ENCODE results near the gene PTGIR.

Gene PTGIR

DNA sequence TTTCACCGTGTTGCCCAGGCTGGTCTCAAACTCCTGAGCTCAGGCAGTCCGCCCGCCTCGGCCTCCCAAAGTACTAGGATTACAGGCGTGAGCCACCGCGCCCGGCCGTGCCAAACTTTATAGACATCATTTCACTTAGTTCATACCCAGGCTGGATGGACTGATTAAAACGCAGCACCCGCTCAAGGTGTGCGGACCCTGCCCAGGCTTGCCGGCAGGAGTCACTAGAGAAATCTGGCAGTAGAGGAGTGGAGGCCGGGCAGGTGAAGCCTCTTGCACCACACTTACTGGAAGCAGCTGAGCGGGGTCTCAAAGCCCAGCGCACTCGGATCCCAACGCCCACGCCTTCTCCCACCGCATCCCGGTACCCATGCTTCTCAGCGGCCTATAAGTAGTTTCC, 11.4 kb downstream of the PTGIR start:
- no peak for DNase-seq

GRCh38 chr19:46611776-46612175, 13.1 kb downstream of the PTGIR start:
- no peak for DNase-seq

DNA sequence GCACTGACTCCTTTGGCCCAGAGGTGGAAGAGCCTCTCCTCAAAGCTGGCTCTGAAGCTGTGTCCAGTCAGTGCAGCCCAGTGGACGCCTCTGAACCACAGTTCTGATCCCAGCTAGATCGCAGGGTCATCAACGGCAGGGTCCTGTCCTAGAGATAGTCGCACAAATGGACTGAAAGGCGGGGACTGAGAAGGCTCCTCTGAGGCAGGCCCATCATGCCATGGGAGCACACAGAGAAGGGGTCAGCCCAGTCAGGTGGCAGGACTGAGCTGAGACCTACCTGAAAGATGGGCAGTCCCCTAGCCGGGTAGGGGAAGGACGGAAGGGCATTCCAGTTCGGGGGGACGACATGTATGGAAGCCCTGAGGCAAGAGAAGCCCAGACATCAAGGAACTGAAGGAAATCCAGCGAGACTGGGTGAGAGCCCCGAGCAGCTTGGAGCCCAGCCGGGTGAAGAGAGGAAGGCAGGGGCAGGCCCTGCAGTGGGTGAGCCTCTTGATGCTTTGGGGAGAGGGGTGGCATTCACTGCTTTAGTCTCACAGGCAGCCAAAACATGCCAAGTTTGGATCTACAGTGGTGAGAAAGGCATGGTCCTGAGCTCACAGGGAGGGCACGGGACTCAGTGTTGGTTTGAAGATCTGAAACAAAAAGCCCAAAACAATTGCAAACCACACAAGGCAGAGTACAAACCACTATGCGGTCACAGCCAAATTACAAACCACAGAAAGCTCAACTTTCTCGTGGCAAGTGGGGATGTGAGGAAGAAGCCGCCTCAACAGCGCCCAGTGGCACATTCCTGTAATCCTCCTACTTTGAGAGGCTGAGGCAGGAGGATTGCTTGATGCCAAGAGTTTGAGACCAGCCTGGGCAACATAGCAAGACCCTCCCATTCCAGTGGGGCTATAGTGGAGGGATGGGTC, 13.8 kb downstream of the PTGIR start:
- DNase-seq: no peak

DNA sequence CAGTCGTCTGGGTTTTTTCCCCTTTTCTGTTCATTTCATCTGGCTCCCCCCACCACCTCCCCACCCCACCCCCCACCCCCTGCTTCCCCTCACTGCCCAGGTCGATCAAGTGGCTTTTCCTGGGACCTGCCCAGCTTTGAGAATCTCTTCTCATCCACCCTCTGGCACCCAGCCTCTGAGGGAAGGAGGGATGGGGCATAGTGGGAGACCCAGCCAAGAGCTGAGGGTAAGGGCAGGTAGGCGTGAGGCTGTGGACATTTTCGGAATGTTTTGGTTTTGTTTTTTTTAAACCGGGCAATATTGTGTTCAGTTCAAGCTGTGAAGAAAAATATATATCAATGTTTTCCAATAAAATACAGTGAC, 14.5 kb downstream of the PTGIR start:
- no peak for DNase-seq

DNA sequence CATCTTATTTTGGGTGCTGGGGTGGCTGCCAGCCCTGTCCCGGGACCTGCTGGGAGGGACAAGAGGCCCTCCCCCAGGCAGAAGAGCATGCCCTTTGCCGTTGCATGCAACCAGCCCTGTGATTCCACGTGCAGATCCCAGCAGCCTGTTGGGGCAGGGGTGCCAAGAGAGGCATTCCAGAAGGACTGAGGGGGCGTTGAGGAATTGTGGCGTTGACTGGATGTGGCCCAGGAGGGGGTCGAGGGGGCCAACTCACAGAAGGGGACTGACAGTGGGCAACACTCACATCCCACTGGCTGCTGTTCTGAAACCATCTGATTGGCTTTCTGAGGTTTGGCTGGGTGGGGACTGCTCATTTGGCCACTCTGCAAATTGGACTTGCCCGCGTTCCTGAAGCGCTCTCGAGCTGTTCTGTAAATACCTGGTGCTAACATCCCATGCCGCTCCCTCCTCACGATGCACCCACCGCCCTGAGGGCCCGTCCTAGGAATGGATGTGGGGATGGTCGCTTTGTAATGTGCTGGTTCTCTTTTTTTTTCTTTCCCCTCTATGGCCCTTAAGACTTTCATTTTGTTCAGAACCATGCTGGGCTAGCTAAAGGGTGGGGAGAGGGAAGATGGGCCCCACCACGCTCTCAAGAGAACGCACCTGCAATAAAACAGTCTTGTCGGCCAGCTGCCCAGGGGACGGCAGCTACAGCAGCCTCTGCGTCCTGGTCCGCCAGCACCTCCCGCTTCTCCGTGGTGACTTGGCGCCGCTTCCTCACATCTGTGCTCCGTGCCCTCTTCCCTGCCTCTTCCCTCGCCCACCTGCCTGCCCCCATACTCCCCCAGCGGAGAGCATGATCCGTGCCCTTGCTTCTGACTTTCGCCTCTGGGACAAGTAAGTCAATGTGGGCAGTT, 15.1 kb downstream of the PTGIR start:
- DNase-seq: no peak

GRCh38 chr19:46608581-46609345, 16.1 kb downstream of the PTGIR start:
- no peak for DNase-seq

GRCh38 chr19:46608178-46608577, 16.7 kb downstream of the PTGIR start:
- no peak for DNase-seq

GRCh38 chr19:46607448-46607841, 17.4 kb downstream of the PTGIR start:
- DNase-seq: no peak

DNA sequence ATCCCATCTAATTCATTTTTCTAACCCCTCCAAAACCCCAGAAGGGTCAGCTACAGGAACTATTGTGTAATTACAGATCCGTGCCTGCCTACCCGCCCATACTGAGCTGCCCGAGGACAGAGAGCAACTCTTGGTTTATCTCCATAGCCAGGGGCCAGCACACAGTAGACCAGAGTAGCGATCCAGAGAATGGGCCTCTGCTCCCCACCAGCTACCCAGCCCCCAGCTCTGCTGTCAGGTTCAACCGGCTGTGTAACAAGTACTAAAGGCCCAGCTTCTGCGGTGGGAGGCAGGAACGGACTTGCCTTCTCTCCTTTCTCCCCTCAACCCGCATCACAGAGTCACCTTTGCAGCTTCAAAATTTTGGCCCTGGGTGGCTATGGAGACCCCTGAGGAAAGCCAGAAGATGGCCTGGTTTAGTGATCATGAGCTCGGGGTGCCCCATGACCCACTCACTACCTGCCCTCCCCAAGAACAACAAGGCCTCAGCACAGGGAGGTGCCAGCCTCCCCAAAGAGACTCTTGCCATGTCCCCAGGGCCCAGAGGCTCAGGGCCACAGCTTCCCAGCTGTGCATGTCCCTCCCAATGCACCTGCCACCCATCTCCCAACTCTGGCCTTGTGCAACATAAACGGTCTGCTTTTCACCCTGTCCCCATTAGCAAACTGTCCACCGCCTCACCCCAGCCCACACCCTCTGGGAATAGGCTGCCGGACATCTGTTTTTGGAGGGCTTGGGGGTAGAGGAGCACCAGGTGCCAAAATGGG, 18.0 kb downstream of the PTGIR start:
- no peak for DNase-seq

DNA sequence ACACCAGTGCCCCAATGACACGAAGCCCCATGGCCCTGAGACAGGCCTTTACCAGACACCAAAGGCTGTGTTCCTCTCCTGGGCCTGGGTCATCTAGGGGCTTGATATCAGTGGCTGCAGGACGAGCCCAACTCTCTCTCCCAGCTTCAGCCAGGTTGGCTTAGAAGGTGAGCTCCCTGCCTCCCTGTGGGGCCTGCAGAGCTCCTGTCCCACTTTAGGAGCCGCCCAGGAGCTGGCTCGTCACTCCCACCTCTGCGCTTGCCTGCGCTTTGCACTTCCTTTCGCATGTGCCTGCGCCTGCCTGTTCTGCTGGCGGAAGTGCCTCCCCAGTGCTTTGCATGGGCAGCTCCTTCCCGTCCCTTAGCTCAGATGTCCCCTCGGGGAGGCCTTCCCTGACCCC, 18.9 kb downstream of the PTGIR start:
- no peak for DNase-seq

DNA sequence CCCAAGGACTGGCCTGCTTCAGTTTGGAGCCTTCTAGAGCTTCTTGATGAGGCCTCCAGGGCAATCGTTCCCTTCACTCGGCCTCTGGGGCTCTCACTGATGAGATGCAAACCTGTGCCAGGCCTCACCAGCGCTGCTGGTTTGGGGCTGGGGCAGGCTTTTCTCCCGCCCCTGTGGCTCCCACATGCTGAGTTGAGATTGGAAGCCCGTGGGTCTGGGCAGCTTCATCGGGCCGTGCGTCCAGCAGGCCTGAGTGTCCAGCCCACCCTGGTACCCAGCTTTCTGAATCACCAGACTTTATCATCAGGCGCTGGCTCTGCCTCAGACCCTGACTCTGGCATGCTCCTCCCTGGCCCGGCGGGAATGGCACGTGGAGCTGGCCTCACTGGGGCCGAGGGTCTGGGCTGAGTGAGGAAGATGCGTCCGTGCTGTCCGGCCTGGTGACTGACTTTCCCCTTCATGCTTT, 19.5 kb downstream of the PTGIR start:
- no peak for DNase-seq

- no peak for DNase-seq
Observed at GRCh38 chr19:46604781-46605355, 20.0 kb downstream of the PTGIR start.

GRCh38 chr19:46603752-46604231, 21.1 kb downstream of the PTGIR start:
- no peak for DNase-seq

DNA sequence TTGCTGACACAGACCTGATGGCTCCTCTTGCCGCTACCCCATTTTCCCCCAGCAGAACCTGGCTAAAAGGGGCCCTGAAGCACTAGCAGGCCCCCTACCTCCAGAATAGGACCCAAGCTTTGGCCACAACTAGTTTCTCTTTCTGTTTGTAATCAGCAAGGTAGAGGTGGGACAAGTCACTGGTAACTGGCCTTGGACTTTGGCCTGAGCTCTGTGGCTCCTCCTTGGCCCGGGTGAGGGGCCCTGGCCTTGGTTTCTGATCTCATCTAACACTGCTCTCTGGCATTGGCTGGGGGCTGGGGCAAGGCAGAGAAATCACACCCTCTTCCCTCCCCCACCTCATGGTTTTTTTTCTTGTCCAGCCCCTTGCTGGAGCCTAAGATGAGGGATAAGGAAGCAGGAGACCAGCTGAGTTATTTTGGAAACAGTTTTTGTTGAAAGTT, 21.7 kb downstream of the PTGIR start:
- DNase-seq: no peak

DNA sequence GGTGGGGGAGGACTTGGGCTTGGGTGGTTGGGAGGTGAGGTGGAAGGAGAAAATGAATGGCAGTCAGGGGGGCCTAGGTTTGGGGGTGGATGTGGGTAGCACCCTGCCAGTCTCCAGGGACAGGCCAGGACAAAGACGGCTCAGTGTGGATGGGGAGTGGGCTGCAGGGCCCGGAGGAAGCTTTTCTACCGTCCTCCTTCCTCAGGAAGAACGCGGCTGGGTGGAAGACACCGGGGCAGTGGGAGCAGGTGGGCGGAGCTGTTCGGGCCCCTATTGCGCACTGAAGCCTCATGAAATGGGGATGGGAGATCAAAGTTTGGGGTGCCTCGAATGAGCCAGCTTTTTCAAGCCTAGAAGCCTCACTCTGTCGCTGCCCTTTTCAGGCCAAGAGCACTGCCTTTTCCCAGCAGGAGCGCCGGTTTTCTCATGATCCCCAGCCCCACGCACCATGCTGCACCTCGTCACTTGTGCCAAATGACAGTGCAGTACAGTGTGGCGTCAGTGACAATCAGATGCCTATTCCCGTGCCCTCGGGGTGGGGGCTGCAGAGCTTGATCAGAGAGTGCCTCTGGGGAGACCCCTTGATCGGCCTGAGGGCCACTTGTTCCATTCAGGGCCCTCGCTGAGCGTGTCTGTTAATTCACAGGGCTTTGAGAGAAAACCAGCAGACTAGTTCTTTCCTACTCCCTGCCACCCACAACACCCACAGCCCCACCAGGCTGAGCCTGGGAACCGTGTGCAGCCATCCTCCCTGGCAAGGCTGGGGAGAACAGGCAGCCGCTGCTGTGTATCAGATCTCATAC, 22.3 kb downstream of the PTGIR start:
- DNase-seq: no peak

DNA sequence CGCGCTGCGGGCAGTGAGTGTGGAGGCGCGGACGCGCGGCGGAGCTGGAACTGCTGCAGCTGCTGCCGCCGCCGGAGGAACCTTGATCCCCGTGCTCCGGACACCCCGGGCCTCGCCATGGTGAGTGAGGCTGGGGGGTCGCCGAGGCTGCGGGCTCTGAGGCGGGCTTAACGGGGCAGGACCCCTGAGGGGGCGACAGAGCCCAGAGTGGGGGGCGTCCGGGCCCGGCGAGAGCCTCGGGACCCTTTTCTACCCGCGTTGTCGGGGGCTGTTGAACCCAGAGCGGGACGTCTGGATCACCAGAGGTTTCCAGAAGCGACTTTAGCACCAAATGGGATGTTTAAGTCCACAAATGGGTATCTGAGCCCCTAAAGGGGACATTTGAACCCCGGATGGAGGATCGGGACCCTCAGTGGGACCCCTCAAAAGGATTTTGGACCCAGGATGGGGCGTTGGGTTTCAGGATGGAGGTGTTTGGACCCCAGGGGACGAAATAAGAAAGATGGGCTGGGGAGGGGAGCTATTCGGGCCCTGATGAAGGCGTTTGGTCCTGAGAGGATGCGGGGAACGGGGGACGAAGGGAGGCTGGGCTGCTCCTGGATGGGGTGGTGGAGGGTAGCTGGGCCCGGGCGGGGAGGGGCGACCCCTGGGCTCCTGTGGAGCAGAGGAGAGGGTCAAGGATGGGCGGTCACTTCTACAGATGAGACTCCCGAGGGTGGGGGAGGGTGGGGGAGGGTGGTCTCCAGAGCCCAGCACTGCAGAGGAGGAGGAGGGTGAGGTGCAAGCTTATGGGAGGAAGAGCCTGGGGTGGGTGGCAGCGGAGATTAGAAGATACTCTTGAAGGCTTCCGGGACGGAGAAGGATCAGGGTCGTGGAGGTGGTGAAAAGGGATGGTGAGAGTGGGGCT, 23.3 kb downstream of the PTGIR start, which contains the start of gene CALM3:
Gene CALM3 (plus strand): TSS at position 13 of the 907 bp plus-strand sequence. CDS start 105 bp downstream, at position 118.
- DNase-seq: no peak

DNA sequence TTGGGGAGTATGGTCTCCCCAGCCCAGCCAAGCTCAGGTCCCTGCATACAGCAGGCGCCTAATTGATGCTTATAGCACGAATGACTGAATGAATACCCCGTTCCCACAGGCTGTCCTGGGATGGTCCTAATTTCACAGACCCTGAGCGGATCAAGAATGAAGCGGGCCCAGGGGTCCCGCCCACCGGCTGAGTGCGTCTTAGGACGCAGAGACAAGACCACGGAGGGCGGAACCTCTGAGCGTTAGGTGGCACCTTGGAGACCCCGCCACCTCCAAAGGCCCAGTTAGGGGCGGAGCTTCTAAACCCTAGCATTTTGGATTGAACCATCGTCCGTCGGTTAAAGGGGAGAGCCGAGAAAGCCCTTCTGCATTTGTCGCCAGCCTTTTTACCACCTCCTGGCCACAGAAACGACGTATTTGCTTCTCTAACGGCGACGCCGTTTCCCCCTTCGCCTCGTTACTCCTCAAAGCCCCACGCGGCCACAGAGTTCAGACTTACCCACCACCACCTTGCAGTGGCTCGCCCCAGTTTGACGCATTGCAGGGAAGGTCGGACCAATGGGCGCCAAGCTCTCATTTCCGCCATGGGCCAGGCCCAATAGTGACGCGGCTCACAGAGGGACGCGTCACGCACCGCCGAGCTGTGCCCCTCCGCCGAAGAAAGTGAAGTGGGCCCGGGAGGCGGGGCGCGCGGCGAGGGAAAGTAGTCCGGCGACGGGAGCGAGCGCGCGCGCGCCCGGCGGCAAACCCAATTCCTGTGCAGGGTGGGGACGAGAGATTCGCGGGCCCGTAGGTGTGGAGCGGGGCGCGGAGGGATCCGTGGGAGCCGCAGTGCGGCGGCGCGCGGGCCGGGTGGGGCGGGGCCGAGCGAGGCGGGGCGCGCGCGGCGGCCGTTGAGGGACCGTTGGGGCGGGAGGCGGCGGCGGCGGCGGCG, 24.2 kb downstream of the PTGIR start:
- DNase-seq: peak; percentile 96

DNA sequence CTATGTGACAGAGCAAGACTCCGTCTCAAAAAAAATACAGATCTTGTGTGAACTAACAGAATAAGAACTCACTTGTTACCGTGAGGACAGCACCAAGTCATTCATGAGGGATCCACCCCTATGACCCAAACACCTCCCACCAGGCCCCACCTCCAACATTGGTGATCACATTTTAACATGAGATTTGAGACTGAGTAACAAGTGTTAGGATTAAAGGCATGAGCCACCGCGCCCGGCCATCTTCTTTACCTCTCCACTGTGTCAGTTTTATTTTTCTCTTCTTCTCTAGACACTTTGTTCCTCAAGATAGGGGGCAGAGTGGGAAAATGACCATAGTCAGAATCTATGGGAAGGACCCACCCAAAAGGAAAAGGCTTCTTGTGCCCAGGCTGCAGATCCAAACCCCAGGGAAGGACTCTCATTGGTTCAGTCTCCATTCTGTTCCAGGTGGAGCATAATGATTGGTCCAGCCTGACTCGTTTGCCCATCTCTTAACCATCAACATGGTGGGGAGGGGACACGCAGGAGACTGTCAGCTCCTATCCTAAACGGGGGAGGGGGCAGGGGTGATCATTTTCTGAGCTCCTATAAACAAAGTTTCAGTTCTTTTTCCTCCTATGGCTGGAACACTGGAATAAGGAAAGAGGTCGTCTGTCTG, 25.0 kb downstream of the PTGIR start:
- no peak for DNase-seq
